ENCODE measurements around the gene ADGRA1.
"Not testable (repeated sequence)": the region's sequence is repeated elsewhere in the genome, so short reads cannot be mapped to it uniquely, and the experiment has no call there.

The ADGRA1 gene

GRCh38 chr10:133162910-133163856 lies 75.5 kb downstream of the ADGRA1 start:
- DNase-seq (ENCODE audit: low read depth), result no peak

GRCh38 chr10:133163889-133164815 lies 76.4 kb downstream of the ADGRA1 start:
- DNase-seq (ENCODE audit: low read depth), result no peak

DNA sequence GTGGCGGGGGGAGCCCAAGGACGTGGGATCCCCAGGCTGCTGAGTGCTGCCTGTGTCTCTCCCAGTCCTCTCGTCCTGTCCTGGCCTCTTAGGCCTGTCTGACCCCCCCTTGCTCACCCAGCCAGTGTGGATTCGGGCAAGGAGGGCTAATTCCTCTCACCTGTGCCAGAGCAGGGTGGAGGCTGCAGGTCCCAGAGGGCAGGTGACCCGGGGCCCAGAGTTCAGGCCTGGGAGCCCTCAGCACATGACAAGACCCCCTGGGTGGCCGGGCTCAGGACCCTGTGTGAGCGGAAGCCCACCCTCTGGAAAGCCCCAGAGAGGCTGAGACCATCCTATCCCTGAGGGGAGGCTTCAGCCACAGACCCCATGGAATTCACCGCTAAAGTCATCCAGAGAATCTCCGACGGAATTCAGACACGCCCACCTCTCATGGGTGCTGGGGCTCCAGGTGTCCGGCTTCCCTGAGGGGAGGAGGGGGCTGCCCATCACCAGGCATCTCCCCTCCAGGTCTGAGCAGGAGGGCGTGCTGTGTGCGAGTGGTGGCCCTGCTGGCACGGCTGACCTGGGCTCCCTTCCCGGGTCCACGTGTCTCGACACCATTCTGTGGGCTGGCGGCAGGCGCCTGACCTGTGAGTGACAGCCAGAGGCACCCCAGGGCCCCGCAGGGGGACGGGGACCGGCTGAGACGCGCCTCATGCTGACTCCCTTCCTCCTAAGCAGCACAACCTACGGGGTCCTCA lies 77.3 kb downstream of the ADGRA1 start:
- no peak for DNase-seq (ENCODE audit: low read depth)

DNA sequence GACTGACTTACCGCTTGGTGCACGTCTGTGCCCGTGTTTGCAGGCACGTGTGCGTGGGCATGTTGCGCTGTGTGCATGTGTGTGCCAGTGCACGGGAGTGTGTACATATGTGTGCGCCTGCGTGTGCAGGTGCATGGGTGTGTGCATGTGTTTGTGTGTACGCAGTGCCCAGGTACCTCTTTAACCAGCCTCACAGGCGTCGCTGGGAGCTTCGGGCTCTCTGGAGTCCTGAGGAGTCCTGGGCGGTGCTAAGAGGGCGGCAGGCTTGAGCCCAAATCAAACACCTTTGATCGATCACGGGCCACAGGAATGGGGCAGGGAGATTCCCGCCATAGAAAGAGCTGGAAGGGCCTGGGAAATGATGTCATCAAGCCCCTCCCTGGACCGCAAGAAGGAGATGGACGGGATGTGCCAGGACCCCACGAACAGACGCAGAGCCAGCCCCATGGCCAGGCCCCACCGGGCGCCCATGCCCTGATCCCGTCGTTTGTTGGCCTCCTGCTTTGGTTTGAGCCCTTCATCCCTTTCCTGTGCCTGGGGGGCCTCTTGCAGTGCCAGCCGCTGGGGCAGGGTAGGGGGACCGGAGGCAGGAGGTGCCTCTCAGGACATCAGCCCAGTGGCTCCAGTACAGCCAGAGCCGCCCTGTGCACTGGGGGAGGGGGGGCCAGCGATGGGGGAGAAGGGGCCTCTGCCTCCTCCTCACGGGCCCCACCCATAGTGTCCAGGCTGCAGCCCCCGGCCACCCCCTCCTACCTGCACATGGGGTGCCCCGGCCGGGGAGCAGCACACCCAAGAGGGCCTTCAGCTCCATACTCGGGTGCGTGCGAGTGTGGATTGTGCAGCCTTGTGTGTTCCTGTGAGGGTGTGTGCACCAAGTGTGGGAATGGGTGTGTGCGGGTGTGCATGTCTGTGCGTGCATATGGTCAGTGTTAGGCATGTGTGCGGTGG lies 78.1 kb downstream of the ADGRA1 start:
- DNase-seq (ENCODE audit: low read depth), result no peak

DNA sequence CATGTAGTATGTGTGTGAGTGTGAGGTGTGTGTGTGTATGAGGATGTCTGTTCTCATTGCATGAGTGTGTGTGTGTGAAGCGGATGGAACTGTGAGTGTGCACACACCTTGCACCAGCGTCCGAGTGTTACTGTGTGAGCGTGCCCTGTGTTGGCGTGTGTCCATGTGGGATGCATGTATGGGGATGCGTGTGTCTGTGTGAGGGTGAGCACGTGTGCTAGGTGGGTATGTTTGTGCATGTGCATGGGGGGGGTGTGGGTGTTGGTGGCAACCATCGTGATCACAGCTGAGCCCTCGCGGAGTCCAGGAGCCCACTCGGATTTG lies 78.7 kb downstream of the ADGRA1 start:
- no peak for DNase-seq (ENCODE audit: low read depth)

GRCh38 chr10:133166828-133167692 lies 79.3 kb downstream of the ADGRA1 start:
- no peak for DNase-seq (ENCODE audit: low read depth)

DNA sequence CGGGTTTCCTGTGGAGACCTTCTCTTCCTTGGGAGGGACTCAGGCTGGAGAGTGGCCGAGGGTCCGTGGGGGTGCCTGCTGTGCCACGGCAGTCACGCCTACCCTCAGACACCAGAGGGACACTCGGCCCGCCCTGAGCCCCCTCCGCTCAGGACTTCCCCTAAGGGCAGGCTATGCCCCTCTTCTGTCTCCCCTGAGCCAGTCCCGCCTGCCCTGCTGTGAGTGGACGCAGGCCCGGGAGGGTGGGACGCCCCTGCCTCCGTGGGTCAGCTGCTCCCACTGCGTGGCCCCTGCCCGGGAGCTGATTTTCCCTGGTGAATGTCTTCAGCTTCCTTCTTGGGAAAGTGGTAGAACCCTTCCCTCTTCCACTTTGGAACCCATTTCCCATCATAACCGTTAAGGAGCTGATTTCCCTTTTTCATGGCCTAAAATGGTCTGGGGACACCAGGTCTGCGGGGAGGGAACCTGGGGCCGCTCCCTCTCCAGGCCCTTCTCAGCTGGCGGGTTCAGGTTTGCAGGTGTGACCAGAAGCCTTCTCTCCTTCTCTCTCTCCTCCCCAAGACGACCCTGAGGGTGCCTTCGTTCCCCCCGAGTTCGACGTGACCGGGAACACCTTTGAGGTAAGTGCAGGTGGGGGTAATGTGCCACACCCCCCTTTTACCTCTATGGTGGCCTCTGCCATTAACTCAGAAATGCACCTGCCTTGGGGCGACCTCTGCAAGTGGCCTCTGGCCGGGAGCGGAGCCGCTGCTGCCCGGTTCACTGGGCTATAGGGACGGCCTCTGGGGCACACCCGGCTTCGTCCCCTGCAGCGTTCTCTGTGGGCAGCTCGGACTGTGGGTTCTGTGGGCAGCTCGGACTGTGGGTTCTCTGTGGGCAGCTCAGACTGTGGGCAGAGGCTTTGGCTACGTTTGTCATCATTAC lies 80.2 kb downstream of the ADGRA1 start:
- no peak for DNase-seq (ENCODE audit: low read depth)

DNA sequence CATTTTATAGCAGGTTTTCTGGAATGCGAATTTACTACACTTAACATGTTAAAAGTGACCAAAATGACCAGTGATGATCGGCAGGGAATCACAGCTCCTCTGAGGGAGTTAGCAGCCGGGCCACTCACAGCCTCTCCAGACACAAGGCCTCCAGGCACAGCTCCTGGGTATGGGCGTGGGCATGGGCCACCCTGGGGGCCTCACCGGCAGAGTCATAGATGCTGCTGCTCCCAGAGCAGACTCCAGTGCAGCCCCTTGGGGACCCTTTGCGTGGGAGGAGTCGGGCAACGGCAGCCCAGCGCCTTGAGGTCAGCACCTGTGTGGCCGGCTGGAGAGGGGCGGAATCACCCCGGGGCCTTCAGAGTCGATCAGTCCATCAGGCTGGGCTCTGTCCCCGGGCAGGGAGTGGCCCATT lies 80.9 kb downstream of the ADGRA1 start:
- DNase-seq (ENCODE audit: low read depth), result no peak

DNA sequence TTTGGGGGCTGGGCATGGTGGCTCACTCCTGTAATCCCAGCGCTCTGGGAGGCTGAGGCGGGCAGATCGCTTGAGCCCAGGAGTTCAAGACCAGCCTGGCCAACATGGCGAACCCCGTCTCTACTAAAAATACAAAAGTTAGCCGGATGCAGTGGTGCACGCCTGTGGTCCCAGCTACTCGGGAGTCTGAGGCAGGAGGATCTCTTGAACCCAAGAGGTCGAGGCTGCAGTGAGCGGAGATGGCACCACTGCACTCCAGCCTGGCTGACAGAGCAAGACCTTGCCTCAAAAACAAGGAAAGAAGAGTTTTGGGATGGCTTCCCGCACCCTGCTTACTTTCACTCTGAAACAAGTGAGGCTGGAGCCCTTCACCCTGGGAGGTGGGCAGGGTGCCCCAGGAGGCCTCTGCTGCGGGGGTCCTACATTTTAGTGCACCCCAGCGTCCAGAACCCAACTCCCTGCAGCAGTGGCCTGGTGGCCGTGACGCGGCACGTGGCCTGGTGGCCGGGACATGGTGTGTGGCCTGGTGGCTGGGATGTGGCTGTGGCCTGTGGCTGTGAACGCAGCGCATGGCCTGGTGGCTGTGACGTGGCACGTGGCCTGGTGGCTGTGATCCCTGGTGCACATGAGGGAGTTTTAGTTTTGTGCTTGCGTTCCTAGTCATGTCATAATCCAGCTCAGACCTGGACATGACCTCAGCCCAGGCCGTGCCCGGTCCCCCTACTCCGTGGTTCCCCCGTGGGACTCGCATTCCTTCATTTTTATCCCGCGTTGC lies 81.6 kb downstream of the ADGRA1 start:
- DNase-seq (ENCODE audit: low read depth), result no peak

DNA sequence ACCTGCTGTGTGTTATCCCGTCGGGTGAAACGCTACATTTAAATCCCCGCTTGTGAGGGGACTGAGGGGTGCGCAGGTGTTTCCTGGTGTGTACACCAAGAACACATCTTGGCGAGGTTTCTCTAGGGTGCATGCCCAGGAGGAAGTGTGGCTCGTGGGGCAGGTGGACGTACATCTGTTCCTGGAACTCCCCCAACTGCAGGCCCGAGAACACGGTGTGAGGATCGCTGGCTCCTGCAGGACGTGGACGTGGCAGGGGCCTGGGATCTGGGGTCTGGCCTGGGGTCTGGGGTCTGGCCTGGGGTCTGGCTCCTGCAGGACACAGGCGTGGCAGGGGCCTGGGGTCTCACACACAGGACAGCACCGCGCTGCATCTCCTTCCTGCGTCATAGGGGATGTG lies 82.4 kb downstream of the ADGRA1 start:
- no peak for DNase-seq (ENCODE audit: low read depth)

- no peak for DNase-seq (ENCODE audit: low read depth)
These were observed 86.3 kb downstream of the ADGRA1 start for GRCh38 chr10:133173860-133174640.

DNA sequence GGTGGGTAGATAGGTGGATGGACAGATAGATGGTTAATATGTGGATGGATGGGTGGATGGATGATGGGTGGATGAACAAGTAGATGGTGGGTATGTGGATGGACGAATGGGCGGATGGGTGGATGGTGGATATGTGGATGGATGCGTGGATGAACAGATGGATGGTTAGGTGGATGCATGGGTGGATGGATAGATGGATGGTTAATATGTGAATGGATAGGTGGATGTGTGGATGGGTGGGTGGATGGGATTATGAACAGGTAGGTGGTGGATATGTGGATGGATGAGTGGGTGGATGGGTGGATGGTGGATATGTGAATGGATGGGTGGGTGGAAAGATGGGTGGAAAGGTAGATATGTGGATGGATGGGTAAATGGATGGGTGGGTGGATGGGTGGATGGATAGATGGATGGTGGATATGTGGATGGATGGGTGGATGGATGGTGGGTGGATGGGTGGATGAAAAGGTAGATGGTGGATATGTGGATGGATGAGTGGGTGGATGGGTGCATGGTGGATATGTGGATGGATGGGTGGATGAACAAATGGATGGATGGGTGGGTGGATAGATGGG lies 87.1 kb downstream of the ADGRA1 start:
- DNase-seq (ENCODE audit: low read depth), result no peak

- DNase-seq (ENCODE audit: low read depth), result not testable (repeated sequence)
These were observed 87.9 kb downstream of the ADGRA1 start for GRCh38 chr10:133175624-133176023.

- DNase-seq (ENCODE audit: low read depth), result no peak
These were observed 88.8 kb downstream of the ADGRA1 start for GRCh38 chr10:133176546-133176945.

GRCh38 chr10:133177380-133178157 lies 89.8 kb downstream of the ADGRA1 start:
- no peak for DNase-seq (ENCODE audit: low read depth)
